Measurements from ENCODE around the gene RANBP10. TPM values are rescaled to one million over a fixed set of nuclear protein-coding genes. Genes with fewer than 3 reads are reported as not detected.

RANBP10 gene
- total and polyA plus RNA-seq, 2 donors = 6.0 to 14.1 TPM

DNA sequence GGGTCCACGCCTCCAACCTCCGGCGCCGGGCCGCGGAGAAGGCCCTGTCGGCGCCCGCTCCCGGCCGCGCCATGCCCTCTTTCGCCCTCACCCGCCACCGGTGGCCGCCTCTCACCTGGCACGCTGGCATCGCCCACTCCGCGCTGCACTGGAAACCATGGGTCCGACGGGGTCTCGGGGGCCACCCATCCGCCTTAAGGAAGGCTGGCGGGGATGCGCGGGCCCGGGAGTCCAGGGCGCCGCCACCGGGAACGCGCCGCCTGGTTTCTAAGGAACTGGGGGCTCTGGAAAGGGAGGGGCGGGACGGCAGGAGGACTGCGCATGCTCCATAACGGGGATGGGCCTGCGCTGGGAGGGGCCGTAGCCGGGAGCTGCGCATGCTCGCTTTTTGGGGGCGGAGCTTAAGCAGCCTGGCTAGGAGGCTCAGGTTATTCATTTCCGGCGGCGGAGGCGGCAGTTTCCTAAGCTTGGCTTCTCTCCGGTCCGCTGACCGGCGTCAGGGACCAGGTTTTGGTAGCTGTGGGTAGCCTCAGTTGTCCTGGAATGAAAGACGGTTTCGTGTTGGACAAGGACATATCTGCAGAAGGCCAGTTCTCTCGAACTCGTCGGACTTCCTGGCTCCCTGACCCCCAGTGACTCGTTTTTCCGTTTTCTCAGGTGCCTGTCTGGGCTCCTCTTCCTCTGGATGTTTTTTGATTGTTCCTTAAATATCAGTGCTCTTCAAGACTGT lies 87.1 kb downstream of the RANBP10 start, which contains the start of gene GFOD2:
Gene GFOD2 (minus strand): TSS at position 269 of the 730 bp plus-strand sequence. CDS start 33,601 bp downstream, outside the sequence.
- H3K4me1 ChIP-seq (ENCODE audit: insufficient read depth) = no peaks in the 10 kb centered on the region
- peak within 1 kb of the TSS; percentile 43 for H3K27ac ChIP-seq (ENCODE audit: low read depth)
- H3K36me3 ChIP-seq (ENCODE audit: insufficient read depth) = no peaks in the 10 kb centered on the region
- DNase-seq (ENCODE audit: extremely low spot score) = peak; percentile 84
- under 1% methylated on average over 59 of the region's 59 CpGs for WGBS
- H3K4me3 ChIP-seq (ENCODE audit: low read depth, low read length) = peak within 1 kb of the TSS; percentile 89

DNA sequence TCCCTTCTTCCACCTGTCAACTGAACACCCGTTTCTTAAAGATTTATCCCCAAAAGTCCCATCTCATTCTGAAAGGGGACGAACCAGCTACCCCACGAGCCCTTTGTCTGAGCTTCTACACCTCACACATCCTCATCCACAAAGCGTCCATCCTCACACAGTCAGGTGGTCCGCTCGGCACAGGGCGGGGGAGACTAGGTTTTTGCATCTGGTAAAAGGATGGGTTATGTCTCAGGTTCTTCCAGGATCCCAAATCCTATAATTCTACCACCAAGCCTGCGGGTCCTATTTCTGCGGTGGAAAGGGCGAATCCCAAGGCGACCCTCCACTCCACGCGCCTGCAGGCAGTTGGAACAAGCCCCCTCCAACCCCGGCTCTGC lies 87.7 kb downstream of the RANBP10 start:
- Histone ChIP-seq H3K36me3 (ENCODE audit: insufficient read depth) (no peaks in the 10 kb centered on the region), H3K27ac (ENCODE audit: low read depth) (no peak overlapping the region), H3K4me3 (ENCODE audit: low read depth, low read length) (peak overlapping the region; percentile 89), H3K4me1 (ENCODE audit: insufficient read depth) (no peaks in the 10 kb centered on the region)
- 1% methylated on average over 14 of the region's 14 CpGs for WGBS
- DNase-seq (ENCODE audit: extremely low spot score) = no peak

DNA sequence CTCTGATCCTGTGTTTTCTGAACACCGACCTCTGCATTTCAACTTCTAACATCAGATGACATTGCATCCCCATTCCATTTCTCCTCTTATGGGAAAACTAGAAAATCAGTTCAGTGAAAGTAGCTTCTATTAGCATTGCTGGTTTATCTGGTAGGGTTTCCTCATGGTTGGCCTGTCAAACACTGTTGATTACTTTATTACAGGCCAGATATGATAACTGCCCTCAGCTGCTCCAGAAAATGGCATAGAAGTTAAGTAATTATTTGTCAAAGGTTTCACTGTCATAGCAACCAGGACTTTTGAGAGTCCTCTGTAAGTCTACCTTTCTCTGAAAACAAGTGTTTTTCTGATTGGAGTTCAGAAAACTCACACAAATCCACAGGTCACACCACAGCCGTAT lies 90.3 kb downstream of the RANBP10 start:
- 92% methylated on average over 2 of the region's 2 CpGs for WGBS
- no peaks in the 10 kb centered on the region for H3K36me3 ChIP-seq (ENCODE audit: insufficient read depth)
- H3K27ac ChIP-seq (ENCODE audit: low read depth) = no peak overlapping the region
- no peak overlapping the region for H3K4me3 ChIP-seq (ENCODE audit: low read depth, low read length)
- no peaks in the 10 kb centered on the region for H3K4me1 ChIP-seq (ENCODE audit: insufficient read depth)
- no peak for DNase-seq (ENCODE audit: extremely low spot score)

DNA sequence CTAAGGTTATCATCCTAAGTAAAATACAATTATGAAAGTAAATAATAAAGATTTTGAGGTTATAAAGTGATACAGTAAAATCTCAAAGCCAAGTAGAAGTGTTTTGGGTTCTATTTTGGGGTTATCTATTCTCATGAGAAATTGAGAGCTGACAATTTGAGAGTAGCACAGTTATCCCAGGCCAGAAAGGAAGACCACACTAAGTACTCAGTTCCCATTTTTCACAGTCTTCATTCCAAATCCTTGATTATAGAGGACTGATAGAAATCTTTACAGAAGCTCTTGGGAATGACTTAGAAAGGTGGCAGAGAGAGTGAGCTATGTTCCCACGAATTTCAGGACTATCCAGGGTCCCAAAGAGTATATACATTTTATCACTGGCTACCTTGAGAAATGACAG lies 91.8 kb downstream of the RANBP10 start:
- no peak overlapping the region for H3K4me3 ChIP-seq (ENCODE audit: low read depth, low read length)
- no peak for DNase-seq (ENCODE audit: extremely low spot score)
- no peaks in the 10 kb centered on the region for H3K4me1 ChIP-seq (ENCODE audit: insufficient read depth)
- no peaks in the 10 kb centered on the region for H3K36me3 ChIP-seq (ENCODE audit: insufficient read depth)
- 75% methylated on average over 1 of the region's 1 CpG for WGBS
- no peak overlapping the region for H3K27ac ChIP-seq (ENCODE audit: low read depth)

DNA sequence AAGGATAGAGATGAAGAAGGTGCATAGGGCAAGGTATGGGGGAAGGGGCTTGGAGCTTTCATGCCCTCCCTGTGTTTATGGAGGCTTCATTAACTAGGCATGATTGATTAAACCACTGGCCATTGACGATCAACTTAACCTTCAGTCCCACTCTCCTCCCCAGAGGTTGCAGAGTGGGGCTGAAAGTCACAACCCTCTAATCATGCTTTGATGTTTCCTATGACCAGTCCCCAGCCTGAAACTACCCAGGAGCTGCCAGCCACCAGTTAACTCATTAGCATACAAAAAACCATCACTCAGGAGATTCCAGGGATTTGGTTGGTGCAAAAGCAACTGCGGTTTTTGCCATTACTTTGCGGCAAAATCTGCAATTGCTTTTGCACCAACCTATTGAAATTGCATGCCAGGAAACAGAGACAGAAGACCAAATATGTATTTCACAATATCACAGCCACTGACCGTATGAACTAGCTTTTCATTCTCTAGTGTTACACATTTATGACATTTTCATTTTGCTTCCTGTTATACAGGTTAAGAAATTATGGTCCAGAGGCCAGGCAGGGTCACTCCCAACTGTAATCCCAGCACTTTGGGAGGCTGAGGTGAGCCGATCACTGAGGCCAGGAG lies 92.6 kb downstream of the RANBP10 start:
- 83% methylated on average over 5 of the region's 5 CpGs for WGBS
- DNase-seq (ENCODE audit: extremely low spot score) = no peak
- Histone ChIP-seq H3K4me1 (ENCODE audit: insufficient read depth) (no peaks in the 10 kb centered on the region), H3K27ac (ENCODE audit: low read depth) (no peak overlapping the region), H3K4me3 (ENCODE audit: low read depth, low read length) (no peak overlapping the region), H3K36me3 (ENCODE audit: insufficient read depth) (no peaks in the 10 kb centered on the region)

DNA sequence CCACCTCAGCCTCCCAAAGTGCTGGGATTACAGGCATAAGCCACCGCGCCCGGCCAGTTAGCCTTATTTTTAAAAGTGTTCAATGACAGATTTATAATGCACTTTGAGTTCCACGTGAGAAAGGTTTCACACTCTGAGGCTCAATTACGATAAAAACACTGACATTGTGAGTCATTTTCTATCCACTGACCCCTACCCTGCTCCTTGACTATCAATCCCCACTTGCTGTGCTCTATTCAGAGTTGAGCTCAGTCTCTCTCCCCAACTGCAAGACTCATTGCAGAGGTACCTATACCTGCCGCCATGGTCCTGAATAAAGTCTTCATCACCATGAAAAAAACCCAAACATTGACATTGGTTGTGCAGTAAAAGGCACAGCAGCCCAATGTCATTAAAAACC lies 95.8 kb downstream of the RANBP10 start:
- Histone ChIP-seq H3K4me1 (ENCODE audit: insufficient read depth) (no peaks in the 10 kb centered on the region), H3K36me3 (ENCODE audit: insufficient read depth) (no peaks in the 10 kb centered on the region), H3K4me3 (ENCODE audit: low read depth, low read length) (no peak overlapping the region), H3K27ac (ENCODE audit: low read depth) (no peak overlapping the region)
- WGBS = 90% methylated on average over 6 of the region's 6 CpGs
- DNase-seq (ENCODE audit: extremely low spot score) = no peak

DNA sequence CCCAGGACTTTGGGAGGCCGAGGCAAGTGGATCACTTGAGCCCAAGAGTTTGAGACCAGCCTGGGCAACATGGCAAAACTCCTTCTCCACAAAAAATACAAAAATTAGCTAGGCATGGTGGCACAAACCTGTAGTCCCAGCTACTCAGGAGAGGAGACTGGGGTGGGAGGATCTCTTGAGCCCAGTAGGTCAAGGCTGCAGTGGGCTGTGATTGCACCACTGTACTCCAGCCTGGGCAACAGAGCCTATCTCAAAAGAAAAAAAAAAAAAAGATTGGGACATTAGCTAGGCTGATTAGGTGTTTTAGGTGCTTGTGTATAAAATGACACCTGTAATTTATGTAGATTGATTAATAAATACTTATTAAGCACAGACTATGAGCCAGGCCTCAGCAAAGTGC lies 97.3 kb downstream of the RANBP10 start:
- 97% methylated on average over 1 of the region's 1 CpG for WGBS
- no peak for DNase-seq (ENCODE audit: extremely low spot score)

DNA sequence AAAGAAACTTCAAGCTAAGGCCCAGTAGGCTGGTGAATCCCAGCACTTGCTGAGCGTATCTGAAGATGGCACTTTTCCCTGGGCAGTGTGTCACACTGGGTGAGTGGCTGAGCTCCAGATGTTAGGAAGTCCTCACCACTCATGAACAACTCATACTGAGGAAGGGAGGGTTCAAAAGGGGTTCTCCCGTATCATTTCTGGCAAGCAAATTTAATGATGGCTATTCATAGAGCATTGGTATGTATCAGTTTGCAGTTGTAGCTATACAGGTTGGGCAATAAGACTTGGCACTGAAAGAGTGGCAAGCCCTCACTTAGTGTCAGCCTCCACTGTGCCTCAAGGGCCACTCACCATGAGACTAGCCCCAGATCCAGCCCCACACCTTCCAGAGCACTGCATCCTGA lies 98.0 kb downstream of the RANBP10 start:
- no peak for DNase-seq (ENCODE audit: extremely low spot score)
- WGBS = 79% methylated on average over 2 of the region's 2 CpGs
- no peak overlapping the region for H3K27ac ChIP-seq (ENCODE audit: low read depth)

More for the DNA sequence above, 97.3 kb downstream of the RANBP10 start:
- no peaks in the 10 kb centered on the region for H3K36me3 ChIP-seq (ENCODE audit: insufficient read depth)
- no peak overlapping the region for H3K27ac ChIP-seq (ENCODE audit: low read depth)
- no peaks in the 10 kb centered on the region for H3K4me1 ChIP-seq (ENCODE audit: insufficient read depth)
- no peak overlapping the region for H3K4me3 ChIP-seq (ENCODE audit: low read depth, low read length)

DNA sequence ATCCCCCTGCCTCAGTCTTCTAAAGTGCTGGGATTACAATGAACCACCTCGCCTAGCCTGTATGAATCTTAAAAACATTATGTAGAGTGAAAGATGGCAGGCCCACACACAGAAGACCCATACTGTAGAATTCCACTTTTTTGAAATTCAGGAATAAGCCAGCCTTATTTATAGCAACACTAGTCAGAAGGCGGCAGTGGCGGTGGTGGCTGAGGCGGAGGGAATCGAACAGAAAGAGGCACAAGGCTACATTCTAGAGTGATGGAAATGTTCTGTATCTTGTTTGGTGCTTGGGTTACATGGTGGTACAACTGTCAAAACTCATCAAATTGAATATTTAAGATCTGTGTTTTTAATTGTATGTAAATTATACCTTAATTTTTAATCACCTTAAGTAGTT lies 98.6 kb downstream of the RANBP10 start:
- no peaks in the 10 kb centered on the region for H3K36me3 ChIP-seq (ENCODE audit: insufficient read depth)
- no peaks in the 10 kb centered on the region for H3K4me1 ChIP-seq (ENCODE audit: insufficient read depth)
- no peak for DNase-seq (ENCODE audit: extremely low spot score)
- H3K27ac ChIP-seq (ENCODE audit: low read depth) = no peak overlapping the region
- 97% methylated on average over 5 of the region's 5 CpGs for WGBS
- no peak overlapping the region for H3K4me3 ChIP-seq (ENCODE audit: low read depth, low read length)

More for the DNA sequence above, 98.0 kb downstream of the RANBP10 start:
- H3K36me3 ChIP-seq (ENCODE audit: insufficient read depth) = no peaks in the 10 kb centered on the region
- no peaks in the 10 kb centered on the region for H3K4me1 ChIP-seq (ENCODE audit: insufficient read depth)
- H3K4me3 ChIP-seq (ENCODE audit: low read depth, low read length) = no peak overlapping the region

DNA sequence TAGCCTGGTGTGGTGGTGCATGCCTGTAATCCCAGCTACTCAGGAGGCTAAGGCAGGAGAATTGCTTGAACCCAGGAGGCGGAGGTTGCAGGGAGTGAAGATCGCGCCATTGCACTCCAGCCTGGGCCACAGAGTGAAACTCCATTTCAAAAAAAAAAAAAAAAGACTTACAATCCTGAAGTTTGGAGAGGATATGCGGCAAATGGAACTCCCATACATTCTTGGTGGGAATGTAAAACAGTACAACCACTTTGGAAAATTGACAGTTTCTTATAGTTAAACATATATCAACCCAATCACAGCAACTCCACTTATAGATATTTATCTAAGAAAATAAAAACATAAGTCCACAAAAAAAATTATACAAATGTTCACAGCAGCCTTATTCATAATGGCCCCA lies 99.2 kb downstream of the RANBP10 start:
- 99% methylated on average over 4 of the region's 4 CpGs for WGBS
- no peak overlapping the region for H3K4me3 ChIP-seq (ENCODE audit: low read depth, low read length)
- H3K27ac ChIP-seq (ENCODE audit: low read depth) = no peak overlapping the region
- no peaks in the 10 kb centered on the region for H3K4me1 ChIP-seq (ENCODE audit: insufficient read depth)
- DNase-seq (ENCODE audit: extremely low spot score) = no peak
- no peaks in the 10 kb centered on the region for H3K36me3 ChIP-seq (ENCODE audit: insufficient read depth)

DNA sequence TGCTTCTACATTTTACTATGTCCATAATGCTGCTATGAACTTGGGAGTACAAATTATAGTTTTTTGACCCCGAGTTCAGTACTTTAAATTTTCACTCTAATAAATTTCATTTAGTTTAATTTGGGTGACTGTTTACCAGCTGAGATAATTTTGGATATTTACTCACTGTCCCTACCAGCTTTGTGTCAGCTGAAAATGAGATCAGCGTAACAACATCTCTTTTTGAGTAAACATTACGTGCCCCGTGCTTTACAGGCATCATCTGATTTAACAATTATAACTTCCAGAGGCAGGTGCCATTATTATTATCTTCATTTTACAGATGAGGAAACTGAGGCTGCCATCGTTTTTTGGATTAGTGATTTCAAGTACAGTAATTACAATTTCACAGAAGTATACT lies 102.2 kb downstream of the RANBP10 start:
- Histone ChIP-seq H3K4me1 (ENCODE audit: insufficient read depth) (no peaks in the 10 kb centered on the region), H3K4me3 (ENCODE audit: low read depth, low read length) (no peak overlapping the region), H3K27ac (ENCODE audit: low read depth) (no peak overlapping the region), H3K36me3 (ENCODE audit: insufficient read depth) (no peaks in the 10 kb centered on the region)
- no peak for DNase-seq (ENCODE audit: extremely low spot score)
- 88% methylated on average over 5 of the region's 5 CpGs for WGBS

DNA sequence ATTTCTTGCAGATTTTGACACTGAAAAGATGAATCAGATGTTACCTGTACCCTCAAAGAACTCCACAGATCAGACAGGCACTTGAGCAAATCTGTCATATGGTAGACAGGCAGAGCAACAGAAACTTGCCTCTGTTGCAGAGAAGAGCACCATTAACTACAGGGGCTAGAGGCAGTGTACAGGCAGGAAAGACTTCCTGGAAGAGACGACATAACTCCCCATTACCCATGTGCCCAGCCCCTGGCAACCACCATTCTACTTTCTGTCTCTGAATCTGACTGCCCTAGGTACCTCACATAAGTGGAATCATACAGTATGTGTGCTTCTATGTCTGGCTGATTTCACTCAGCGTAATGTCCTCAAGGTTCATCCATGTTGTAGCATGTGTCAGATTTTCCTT lies 102.7 kb downstream of the RANBP10 start:
- no peak overlapping the region for H3K4me3 ChIP-seq (ENCODE audit: low read depth, low read length)
- H3K4me1 ChIP-seq (ENCODE audit: insufficient read depth) = no peaks in the 10 kb centered on the region
- H3K36me3 ChIP-seq (ENCODE audit: insufficient read depth) = no peaks in the 10 kb centered on the region
- no peak for DNase-seq (ENCODE audit: extremely low spot score)
- no peak overlapping the region for H3K27ac ChIP-seq (ENCODE audit: low read depth)
- 76% methylated on average over 2 of the region's 2 CpGs for whole genome bisulfite sequencing

DNA sequence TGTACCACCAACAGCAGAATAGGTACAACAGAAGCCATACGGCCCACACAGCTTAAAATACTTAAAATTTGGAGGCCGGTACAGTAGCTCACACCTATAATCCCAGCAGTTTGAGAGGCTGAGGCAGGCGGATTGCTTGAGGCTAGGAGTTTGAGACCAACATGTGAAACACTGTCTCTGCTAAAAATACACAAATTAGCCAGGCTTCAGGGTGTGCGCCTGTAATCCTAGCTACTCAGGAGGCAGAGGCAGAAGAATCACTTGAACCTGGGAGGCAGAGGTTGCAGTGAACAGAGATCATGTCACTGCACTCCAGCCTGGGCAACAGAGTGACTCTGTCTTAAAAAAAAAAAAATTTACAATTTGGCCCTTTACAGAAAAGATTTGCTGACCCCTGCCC lies 104.2 kb downstream of the RANBP10 start:
- no peaks in the 10 kb centered on the region for H3K36me3 ChIP-seq (ENCODE audit: insufficient read depth)
- H3K27ac ChIP-seq (ENCODE audit: low read depth) = no peak overlapping the region
- H3K4me1 ChIP-seq (ENCODE audit: insufficient read depth) = no peaks in the 10 kb centered on the region
- 93% methylated on average over 4 of the region's 4 CpGs for WGBS
- H3K4me3 ChIP-seq (ENCODE audit: low read depth, low read length) = no peak overlapping the region
- no peak for DNase-seq (ENCODE audit: extremely low spot score)

DNA sequence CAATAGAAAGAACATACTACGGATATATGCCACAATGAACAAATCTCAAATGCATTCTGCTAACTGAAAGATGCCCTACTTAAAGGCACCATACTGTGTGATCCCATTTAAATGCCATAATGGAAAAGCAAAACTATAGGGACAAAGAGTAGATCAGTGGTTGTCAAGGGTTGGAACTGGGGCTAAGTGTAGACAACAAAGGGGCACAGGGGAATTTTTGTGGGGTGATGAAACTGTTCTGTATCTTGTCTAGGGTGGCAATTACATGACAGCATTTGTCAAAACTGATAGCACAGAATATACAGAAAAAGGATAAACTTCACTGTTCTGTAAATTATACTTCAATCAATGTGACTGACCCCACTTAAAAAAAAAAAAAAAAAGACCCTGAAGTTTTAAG lies 104.9 kb downstream of the RANBP10 start:
- no peak for DNase-seq (ENCODE audit: extremely low spot score)
- WGBS = 92% methylated on average over 1 of the region's 1 CpG
- H3K27ac ChIP-seq (ENCODE audit: low read depth) = no peak overlapping the region
- H3K4me1 ChIP-seq (ENCODE audit: insufficient read depth) = no peaks in the 10 kb centered on the region
- no peak overlapping the region for H3K4me3 ChIP-seq (ENCODE audit: low read depth, low read length)
- H3K36me3 ChIP-seq (ENCODE audit: insufficient read depth) = no peaks in the 10 kb centered on the region
